ENCODE data around the gene FGG. TPM values are rescaled to one million over a fixed set of nuclear protein-coding genes. Genes with fewer than 3 reads are reported as not detected.

FGG gene
- total and polyA plus RNA-seq, 2 of the 13 experiments (the other 11 are each of a cell fraction or from before 2014, with no cell fraction given) = 1,037 to 2,423 TPM

DNA sequence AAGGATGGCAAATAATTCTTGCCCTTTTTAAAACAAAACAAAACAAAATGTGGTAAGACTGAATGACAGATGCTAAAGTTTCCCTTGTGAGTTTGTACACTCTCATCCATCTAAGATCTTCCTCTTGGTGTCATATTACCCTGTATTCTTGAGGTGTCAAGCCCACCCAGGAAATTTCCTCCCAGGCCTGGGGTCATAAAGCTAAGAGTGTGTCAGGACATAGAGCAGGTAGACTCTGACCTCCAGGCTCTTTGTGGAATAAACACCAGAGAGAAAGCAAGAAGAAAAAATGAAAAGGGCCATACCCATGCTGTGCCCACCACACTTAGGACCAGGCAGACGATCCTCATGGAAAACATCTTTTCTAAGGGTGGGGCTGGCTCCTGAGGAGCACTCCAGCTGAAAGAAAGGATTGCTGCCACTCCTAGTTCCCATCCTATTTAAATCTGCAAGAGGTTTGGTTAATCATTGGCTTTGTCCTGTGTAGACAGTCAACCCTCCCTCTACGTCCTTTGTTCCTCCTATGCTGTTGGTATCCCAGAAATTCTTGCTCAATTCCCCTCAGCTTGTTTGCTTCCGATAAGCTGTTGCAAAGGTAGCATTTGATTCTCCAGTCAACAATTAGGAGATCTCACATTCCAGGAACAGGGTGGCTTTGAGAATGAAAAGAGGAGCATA is 22.0 kb downstream of the FGG start, which contains the start of gene FGA (continued):
- TF ChIP-seq RBM39 (IDR thresholded peaks at IDR 0.05; ENCODE audit: low read depth, low read length, poor library complexity, severe bottlenecking) (no peak), ZNF891 (CRISPR knock-in tag; IDR thresholded peaks at IDR 0.05) (no peak), RCOR2 (CRISPR knock-in tag; IDR thresholded peaks at IDR 0.05) (peak; percentile 91), NFIB (CRISPR knock-in tag; IDR thresholded peaks at IDR 0.05; ENCODE audit: borderline replicate concordance) (no peak), ZC3H13 (CRISPR knock-in tag; IDR thresholded peaks at IDR 0.05) (peak; percentile 86; the same call in 1 of the 2 replicates), ZNF343 (CRISPR knock-in tag; IDR thresholded peaks at IDR 0.05) (no peak), HHEX (CRISPR knock-in tag; IDR thresholded peaks at IDR 0.05) (peak; percentile 88), PHF20 (CRISPR knock-in tag; IDR thresholded peaks at IDR 0.05) (no peak), MIER3 (CRISPR knock-in tag; IDR thresholded peaks at IDR 0.05; ENCODE audit: borderline replicate concordance) (peak; percentile 97), NKX3-1 (CRISPR knock-in tag; IDR thresholded peaks at IDR 0.05) (peak; percentile 85; the same call in 1 of the 2 replicates), ZNF678 (CRISPR knock-in tag; IDR thresholded peaks at IDR 0.05) (no peak), GTF3A (CRISPR knock-in tag; conservative IDR thresholded peaks at IDR 0.05) (no peak), ZFP36L1 (CRISPR knock-in tag; IDR thresholded peaks at IDR 0.05) (no peak), ZMYM3 (CRISPR knock-in tag; IDR thresholded peaks at IDR 0.05) (peak; percentile 70; the same call in 1 of the 2 replicates), TOE1 (CRISPR knock-in tag; IDR thresholded peaks at IDR 0.05) (peak; percentile 68; the same call in 1 of the 2 replicates), ZNF557 (CRISPR knock-in tag; IDR thresholded peaks at IDR 0.05) (peak; percentile 74; the same call in 1 of the 2 replicates), KLF16 (CRISPR knock-in tag; IDR thresholded peaks at IDR 0.05) (peak in 1 of 2 experiments; percentile 99; a peak in 1 of 4 replicates), ZNF446 (CRISPR knock-in tag; IDR thresholded peaks at IDR 0.05) (no peak), HNRNPL (IDR thresholded peaks at IDR 0.05; ENCODE audit: low read depth, low read length) (no peak)
- TF ChIP-seq, protein P1, sequence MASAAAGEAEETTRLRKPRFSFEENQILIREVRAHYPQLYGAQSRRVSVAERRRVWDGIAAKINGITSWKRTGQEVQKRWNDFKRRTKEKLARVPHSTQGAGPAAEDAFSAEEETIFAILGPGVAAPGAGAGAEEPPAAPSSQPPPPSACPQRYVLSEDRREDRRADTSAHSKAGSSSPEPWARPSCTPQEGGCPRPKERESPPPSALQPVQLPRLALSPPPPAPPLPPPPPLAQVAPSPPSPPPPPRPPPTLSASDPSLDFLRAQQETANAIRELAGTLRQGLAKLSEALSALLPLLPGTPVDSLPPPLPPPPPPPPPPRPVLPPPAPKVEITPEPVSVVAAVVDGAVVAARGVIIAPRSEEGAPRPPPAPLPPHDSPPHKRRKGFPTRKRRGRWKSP (CRISPR knock-in tag; IDR thresholded peaks at IDR 0.05) = peak; percentile 77; the same call in 1 of the 2 replicates
- TF ChIP-seq, protein P2, sequence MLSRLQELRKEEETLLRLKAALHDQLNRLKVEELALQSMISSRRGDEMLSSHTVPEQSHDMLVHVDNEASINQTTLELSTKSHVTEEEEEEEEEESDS (CRISPR knock-in tag; IDR thresholded peaks at IDR 0.05; ENCODE audit: borderline replicate concordance) = peak; percentile 58; the same call in 1 of the 2 replicates
- TF ChIP-seq, protein P3, sequence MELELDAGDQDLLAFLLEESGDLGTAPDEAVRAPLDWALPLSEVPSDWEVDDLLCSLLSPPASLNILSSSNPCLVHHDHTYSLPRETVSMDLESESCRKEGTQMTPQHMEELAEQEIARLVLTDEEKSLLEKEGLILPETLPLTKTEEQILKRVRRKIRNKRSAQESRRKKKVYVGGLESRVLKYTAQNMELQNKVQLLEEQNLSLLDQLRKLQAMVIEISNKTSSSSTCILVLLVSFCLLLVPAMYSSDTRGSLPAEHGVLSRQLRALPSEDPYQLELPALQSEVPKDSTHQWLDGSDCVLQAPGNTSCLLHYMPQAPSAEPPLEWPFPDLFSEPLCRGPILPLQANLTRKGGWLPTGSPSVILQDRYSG (CRISPR knock-in tag; IDR thresholded peaks at IDR 0.05) = no peak
- TF ChIP-seq, protein P4, sequence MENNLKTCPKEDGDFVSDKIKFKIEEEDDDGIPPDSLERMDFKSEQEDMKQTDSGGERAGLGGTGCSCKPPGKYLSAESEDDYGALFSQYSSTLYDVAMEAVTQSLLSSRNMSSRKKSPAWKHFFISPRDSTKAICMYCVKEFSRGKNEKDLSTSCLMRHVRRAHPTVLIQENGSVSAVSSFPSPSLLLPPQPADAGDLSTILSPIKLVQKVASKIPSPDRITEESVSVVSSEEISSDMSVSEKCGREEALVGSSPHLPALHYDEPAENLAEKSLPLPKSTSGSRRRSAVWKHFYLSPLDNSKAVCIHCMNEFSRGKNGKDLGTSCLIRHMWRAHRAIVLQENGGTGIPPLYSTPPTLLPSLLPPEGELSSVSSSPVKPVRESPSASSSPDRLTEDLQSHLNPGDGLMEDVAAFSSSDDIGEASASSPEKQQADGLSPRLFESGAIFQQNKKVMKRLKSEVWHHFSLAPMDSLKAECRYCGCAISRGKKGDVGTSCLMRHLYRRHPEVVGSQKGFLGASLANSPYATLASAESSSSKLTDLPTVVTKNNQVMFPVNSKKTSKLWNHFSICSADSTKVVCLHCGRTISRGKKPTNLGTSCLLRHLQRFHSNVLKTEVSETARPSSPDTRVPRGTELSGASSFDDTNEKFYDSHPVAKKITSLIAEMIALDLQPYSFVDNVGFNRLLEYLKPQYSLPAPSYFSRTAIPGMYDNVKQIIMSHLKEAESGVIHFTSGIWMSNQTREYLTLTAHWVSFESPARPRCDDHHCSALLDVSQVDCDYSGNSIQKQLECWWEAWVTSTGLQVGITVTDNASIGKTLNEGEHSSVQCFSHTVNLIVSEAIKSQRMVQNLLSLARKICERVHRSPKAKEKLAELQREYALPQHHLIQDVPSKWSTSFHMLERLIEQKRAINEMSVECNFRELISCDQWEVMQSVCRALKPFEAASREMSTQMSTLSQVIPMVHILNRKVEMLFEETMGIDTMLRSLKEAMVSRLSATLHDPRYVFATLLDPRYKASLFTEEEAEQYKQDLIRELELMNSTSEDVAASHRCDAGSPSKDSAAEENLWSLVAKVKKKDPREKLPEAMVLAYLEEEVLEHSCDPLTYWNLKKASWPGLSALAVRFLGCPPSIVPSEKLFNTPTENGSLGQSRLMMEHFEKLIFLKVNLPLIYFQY (CRISPR knock-in tag; IDR thresholded peaks at IDR 0.05; ENCODE audit: borderline replicate concordance) = 0 out of 2 replicates have a peak, but pooled peaks have one; percentile 67

All from HepG2 (cell line).